ENCODE results near the gene MINDY4. TPM values are rescaled to one million over a fixed set of nuclear protein-coding genes. Genes with fewer than 3 reads are reported as not detected.
"Not testable (repeated sequence)": the region's sequence is repeated elsewhere in the genome, so short reads cannot be mapped to it uniquely, and the experiment has no call there.

Gene MINDY4
- polyA plus RNA-seq, 4 donors, result 9.9 to 14.8 (median 10.2) TPM

- DNase-seq (ENCODE audit: low read depth in 4 of 4, low spot score in 2 of 4), result no peak
These were observed 28.2 kb downstream of the MINDY4 start for GRCh38 chr7:30799206-30799975.

GRCh38 chr7:30799976-30800661 lies 28.9 kb downstream of the MINDY4 start:
- no peak for DNase-seq (ENCODE audit: low read depth in 4 of 4, low spot score in 2 of 4)

DNA sequence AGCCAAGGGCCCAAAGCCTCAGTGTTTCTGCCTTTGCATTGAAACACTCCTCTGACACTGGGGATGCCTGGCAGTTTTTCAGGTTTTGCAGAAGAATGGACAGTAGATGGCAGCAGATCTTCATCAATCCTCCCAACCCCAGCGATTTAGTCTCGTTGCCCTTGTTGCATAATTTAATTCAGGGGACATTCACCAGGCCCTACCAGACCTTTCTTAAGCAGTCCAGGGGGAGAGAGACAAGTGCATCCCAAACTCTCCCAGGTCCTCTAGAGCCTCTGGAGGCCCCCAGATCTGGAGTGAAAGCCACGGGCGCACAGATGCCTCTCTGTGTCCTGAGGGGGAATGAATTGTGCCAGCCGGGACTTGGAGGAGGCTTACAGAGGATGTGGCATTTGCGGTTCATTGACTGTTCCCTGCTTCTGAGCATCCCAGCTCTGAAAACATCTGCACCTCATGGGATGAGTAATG lies 29.6 kb downstream of the MINDY4 start:
- DNase-seq (ENCODE audit: low read depth in 4 of 4, low spot score in 2 of 4), result peak in 3 of 4 donors; percentile 42 to 74 (median 51)

DNA sequence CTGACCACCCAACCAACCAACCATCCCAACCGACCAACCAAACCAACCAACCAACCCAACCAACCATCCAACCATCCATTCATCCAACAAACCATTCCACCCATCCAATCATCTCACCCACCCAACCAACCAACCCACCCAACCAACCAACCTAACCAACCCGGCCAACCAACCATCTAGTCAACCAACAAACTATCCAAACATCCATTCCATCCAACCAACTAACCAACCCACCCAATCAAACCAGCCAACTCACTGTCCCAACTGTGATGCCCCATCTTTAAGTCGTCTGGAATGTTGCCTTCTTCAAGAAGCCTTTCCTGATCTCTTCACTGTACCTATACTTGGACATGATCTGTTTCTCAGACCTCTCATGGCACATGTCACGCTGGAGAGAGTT lies 31.6 kb downstream of the MINDY4 start:
- no peak for DNase-seq (ENCODE audit: low read depth in 4 of 4, low spot score in 2 of 4)

GRCh38 chr7:30804078-30804661 lies 33.0 kb downstream of the MINDY4 start:
- no peak for DNase-seq (ENCODE audit: low read depth in 4 of 4, low spot score in 2 of 4)

DNA sequence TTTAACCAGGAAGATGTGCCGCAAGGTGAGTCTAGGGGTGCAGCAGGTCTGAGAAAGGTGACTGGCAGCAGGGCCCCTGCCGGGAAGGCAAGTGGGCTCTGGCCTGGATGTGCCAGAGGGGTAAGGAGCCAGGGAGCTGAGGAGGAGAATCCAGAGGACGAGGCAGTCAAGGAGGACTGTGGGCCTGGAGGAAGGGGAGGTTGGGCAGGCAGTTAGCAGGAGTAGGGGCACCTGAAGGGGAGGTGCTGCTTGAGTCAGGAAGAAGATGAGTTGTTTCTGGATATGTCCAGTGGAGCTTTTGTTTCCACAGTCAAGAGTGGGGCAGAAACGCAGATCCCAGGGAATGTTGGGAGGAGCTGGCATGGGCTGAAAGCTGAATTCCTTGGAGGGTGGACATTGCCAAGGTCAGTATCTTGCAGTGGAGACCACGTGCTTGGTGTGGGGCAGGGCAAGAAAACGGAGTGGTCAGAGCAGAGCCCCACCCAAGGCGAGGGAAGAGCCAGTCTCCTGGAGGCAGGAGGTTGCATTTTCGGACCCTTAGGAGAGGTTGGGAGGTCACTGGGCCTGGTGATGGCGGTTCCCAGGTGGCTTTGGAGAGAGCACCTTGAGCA lies 34.0 kb downstream of the MINDY4 start:
- DNase-seq (ENCODE audit: low read depth in 4 of 4, low spot score in 2 of 4), result no peak

- DNase-seq (ENCODE audit: low read depth in 4 of 4, low spot score in 2 of 4), result no peak
These were observed 34.7 kb downstream of the MINDY4 start for GRCh38 chr7:30805931-30806330.

DNA sequence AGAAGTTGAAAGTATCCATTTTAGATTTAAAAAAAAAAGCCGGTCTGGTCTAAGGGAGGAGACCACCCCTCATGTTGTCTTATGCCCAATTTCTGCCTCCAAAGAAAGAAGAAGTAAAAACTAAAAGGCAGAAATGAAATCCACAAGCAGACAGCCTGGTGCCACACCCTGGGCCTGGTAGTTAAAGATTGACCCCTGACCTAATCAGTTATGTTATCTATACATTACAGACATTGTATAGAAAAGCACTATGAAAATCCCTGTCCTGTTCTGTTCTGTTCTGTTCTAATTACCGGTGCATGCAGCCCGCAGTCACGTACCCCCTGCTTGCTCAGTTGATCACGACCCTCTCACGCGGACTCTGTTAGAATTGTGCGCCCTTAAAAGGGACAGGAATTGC lies 36.3 kb downstream of the MINDY4 start:
- DNase-seq (ENCODE audit: low read depth in 4 of 4, low spot score in 2 of 4), result not testable (repeated sequence)

GRCh38 chr7:30807941-30808340 lies 36.7 kb downstream of the MINDY4 start:
- DNase-seq (ENCODE audit: low read depth in 4 of 4, low spot score in 2 of 4), result not testable (repeated sequence)

- no peak for DNase-seq (ENCODE audit: low read depth in 4 of 4, low spot score in 2 of 4)
These were observed 39.8 kb downstream of the MINDY4 start for GRCh38 chr7:30810986-30811385.

- DNase-seq (ENCODE audit: low read depth in 4 of 4, low spot score in 2 of 4), result no peak
These were observed 41.5 kb downstream of the MINDY4 start for GRCh38 chr7:30812676-30813075.

GRCh38 chr7:30813466-30813865 lies 42.2 kb downstream of the MINDY4 start:
- no peak for DNase-seq (ENCODE audit: low read depth in 4 of 4, low spot score in 2 of 4)

GRCh38 chr7:30814700-30815387 lies 43.6 kb downstream of the MINDY4 start:
- no peak for DNase-seq (ENCODE audit: low read depth in 4 of 4, low spot score in 2 of 4)

DNA sequence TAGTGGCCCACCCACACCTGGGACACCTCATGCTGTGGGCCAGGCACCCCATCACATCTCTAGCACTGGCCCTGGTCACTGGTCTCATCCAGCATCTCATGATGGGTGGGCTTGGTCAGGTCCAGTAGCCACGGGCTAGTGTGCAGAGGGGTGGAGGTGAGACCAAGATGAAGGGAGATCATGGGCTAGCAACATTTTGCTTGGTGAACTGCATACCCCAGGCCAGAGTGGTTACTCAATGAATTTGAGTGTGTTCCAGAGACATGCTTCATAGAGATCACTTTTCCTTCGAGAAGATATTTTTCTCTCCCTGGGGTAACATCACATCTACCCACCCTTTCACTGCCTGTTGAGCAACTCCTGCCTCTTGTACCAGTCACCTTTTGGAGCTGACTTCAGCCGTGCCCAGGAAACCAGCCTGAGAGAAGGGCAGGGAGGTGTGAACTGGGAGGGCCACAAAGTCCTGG lies 44.2 kb downstream of the MINDY4 start:
- no peak for DNase-seq (ENCODE audit: low read depth in 4 of 4, low spot score in 2 of 4)

GRCh38 chr7:30815951-30816644 lies 44.9 kb downstream of the MINDY4 start:
- DNase-seq (ENCODE audit: low read depth in 4 of 4, low spot score in 2 of 4), result no peak

- DNase-seq (ENCODE audit: low read depth in 4 of 4, low spot score in 2 of 4), result no peak
These were observed 45.6 kb downstream of the MINDY4 start for GRCh38 chr7:30816645-30817370.

- DNase-seq (ENCODE audit: low read depth in 4 of 4, low spot score in 2 of 4), result no peak
These were observed 46.2 kb downstream of the MINDY4 start for GRCh38 chr7:30817371-30817767.

DNA sequence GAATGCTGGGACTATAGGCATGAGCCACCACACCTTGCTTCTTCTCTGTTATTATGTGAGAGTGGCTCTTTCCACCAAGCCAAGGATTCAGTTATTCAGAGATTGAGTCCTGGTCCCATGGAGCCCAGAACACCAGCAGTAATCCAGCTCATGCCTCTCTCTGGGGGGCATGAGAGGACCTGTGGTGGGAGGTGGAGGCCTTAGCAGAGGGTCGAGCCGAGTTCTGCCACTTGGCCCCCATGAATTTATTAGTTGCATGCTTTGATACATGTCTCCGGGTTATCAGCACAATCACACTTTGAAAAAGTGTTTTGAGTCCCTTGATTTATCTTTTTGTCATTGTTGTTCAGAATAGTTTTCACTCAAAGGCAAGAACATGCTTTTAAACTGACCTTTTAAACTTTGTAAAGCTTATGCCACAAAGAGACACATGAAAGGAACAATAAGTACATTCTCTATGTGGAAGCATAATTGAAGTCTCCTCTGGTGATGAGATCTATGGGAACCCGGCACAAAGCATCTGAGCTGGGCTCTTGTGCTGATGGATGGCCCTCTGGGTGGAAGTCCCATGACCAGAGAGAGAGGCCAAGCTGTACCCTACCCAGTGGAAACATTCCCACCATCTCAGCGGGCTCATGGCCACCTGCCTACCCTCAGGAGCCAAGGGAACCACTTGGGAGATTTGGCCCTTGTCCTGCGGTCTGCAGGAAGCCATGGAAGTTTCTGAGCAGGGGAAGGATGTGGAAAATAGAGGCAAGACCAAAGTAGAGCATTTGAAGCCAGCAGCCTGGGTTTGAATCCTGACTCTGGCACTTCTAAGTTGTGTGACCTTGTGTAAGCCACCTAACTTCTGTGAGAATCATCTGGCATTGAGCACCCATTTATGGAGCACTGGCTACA lies 53.9 kb downstream of the MINDY4 start:
- DNase-seq (ENCODE audit: low read depth in 4 of 4, low spot score in 2 of 4), result no peak

Data from left renal cortex interstitium (tissue), 4 donors.